Hematopoietic multipotent progenitor cell (in vitro differentiated cells): ENCODE measurements around the gene TAPBP. TPM values are rescaled to one million over a fixed set of nuclear protein-coding genes. Genes with fewer than 3 reads are reported as not detected.
A peak's percentile ranks its signal among the peaks of the same experiment; 100 is the strongest.
"Not testable (repeated sequence)": the region's sequence is repeated elsewhere in the genome, so short reads cannot be mapped to it uniquely, and the experiment has no call there.

Source experiments
- DNase-seq, 3 donors: peaks; one replicate each; pipeline ENCODE4 v3.0.0-alpha.2; 2011 to 2015; ENCODE audit warnings: low read depth in 2 of 3, low spot score in 2 of 3
- total RNA-seq: library from RNA; depleted of rRNA; stranded (reverse); fragments of >200 nt; gene quantifications from one replicate; pipeline ENCODE4 v1.2.3, GENCODE V29; 2012

TAPBP gene
- 323 TPM for total RNA-seq

DNA sequence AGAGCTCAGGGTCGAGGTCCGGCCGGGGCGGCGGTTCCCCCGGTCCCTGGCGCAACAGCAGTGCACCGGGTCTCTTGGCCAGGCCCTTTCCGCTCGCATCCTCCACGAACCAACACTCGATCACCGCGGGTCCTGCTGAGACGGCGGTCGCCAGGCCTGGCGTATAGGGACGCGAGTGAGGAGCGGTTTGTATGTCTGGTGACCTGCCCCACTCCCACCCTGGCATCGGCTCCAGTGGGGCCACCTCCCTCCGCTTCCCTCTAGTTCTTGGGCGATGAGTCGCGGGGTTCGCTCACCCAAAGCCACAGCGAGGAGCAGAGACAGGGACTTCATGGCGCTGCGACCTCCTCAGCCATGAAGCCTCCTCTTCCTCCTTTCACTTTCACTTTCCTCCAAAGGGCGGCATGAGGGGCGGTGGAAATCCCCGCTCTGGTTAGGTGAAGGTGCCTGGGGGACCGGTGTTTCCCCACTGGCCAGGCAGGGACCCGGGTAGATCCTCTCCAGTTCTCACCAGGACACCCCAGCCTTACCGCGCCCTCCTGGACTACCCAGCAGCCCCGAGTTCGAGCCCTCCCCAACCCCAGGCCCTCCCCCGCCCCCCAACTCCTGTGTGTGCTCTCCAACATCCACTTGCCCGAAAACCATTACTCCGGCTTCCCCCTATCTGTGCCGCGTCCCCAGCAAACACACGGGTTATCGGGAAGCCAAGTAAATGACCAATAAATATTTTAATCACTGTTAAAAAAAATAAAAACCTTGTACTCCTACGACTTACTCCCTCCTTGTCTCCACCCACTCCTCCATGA, at the start of gene TAPBP:
Gene TAPBP (minus strand): TSS at position 370 of the 806 bp plus-strand sequence. CDS start 37 bp downstream, at position 333.
- DNase-seq = peak; percentile 72 to 91 (median 88)

DNA sequence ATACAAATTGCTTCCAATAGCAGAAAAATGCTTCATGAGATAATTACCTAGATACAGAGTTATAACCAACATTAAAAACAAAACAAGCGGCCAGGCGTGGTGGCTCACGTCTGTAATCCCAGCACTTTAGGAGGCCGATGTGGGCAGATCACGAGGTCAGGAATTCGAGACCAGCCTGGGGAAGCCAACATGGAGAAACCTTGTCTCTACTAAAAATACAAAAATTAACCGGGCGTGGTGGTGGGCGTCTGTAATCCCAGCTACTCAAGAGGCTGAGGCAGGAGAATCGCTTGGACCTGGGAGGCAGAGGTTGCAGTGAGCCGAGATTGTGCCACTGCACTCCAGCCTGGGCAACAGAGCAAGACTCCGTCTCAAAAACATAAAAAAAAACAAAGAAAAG, 49.6 kb upstream of the TAPBP start:
- DNase-seq = not testable (repeated sequence)

DNA sequence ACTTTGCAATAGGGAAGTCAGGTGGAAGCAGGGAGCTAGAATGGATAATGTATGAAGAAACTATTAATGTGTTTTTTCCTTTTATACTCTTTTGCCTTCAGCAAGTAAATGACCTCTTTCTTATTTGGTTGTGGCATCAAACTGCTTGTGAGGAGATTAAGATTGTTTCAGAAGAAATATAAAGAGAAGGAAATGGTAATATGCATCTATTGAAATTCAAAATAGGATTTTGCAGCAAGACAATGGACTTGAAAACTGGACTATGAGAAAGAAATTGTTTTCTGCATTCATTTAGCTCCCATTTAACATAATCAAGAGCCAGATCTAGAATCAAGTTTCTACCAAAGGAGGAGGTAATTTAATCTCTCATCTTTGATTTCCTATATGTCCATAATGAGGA, 45.5 kb upstream of the TAPBP start:
- no peak for DNase-seq

DNA sequence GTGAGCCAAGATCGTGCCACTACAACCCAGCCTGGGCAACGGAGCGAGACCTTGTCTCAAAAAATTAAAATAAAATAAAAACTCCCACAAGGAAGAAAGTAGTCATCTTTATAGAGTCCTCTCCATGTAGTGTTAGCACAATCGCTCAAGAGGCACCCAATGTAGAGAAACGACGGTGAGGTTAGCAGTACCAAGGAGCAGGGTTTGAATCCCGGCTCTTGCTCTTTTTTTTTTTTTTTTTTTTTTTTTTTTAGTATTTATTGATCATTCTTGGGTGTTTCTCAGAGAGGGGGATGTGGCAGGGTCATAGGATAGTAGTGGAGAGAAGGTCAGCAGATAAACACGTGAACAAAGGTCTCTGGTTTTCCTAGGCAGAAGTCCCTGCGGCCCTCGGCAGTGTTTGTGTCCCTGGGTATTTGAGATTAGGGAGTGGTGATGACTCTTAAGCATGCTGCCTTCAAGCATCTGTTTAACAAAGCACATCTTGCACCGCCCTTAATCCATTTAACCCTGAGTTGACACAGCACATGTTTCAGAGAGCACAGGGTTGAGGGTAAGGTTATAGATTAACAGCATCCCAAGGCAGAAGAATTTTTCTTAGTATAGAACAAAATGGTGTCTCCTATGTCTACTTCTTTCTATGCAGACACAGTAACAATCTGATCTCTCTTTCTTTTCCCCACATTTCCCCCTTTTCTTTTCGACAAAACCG, 43.4 kb upstream of the TAPBP start:
- DNase-seq = not testable (repeated sequence)

DNA sequence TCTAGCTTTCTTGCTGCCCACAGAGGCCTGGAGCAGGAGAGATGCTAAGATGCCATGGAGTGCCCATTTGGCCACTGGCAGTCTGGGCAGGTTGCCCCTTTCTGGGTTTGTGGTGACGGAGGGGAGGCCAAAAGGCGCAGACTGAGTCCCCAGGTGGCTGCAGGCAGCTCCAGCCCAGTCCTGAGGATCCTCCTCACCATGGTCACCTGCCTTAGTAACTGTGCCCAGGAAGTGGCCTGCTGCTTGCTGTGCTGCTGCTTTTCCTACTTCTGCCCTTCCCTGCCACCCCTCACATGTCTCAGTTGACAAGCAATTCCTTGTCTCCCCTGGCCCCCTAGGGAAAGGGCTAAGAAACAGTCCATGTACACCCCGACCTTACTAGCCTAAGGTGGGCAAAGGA, 42.4 kb upstream of the TAPBP start:
- no peak for DNase-seq

DNA sequence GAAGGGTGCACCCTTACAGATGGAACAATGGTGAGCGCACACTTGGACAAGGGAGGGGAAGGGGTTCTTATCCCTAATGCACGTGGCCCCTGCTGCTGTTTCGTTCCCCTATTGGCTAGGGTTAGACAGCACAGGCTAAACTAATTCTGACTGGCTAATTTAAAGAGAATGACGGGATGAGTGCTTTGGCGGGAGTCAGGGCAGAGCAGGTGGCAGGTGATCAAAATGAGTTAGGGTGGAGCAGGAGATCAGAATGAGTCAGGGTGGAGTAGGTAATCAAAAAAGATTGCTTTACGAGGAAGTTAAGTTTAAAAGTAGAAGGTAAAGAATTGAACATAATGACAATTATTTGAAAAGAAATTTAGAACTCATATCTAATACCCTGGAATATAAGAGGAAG, 42.0 kb upstream of the TAPBP start:
- not testable (repeated sequence) for DNase-seq

DNA sequence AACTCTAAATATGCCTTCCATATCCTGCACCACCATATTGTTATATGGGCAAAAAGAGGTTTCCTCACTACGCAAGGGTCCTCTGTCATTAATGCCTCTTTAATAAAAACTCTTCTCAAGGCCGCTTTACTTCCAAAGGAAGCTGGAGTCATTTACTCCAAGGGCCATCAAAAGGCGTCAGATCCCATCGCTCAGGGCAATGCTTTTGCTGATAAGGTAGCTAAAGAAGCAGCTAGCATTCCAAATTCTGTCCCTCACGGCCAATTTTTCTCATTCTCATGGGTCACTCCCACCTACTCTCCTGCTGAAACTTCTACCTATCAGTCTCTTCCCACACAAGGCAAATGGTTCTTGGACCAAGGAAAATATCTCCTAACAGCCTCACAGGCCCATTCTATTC, 33.9 kb upstream of the TAPBP start:
- no peak for DNase-seq

DNA sequence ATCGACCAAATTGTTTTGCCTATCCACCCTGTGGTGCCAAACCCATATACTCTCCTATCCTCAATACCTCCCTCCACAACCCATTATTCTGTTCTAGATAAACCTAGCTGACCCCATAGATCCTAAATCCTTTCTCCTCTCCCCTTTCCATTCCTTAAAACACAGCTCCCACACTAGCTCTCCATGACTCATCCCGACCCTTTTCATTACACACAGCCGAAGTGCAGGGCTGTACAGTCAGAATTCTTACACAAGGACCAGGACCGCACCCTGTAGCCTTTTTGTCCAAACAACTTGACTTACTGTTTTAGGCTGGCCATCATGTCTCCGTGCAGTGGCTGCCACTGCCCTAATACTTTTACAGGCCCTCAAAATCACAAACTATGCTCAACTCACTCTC, 33.1 kb upstream of the TAPBP start:
- DNase-seq = not testable (repeated sequence)

DNA sequence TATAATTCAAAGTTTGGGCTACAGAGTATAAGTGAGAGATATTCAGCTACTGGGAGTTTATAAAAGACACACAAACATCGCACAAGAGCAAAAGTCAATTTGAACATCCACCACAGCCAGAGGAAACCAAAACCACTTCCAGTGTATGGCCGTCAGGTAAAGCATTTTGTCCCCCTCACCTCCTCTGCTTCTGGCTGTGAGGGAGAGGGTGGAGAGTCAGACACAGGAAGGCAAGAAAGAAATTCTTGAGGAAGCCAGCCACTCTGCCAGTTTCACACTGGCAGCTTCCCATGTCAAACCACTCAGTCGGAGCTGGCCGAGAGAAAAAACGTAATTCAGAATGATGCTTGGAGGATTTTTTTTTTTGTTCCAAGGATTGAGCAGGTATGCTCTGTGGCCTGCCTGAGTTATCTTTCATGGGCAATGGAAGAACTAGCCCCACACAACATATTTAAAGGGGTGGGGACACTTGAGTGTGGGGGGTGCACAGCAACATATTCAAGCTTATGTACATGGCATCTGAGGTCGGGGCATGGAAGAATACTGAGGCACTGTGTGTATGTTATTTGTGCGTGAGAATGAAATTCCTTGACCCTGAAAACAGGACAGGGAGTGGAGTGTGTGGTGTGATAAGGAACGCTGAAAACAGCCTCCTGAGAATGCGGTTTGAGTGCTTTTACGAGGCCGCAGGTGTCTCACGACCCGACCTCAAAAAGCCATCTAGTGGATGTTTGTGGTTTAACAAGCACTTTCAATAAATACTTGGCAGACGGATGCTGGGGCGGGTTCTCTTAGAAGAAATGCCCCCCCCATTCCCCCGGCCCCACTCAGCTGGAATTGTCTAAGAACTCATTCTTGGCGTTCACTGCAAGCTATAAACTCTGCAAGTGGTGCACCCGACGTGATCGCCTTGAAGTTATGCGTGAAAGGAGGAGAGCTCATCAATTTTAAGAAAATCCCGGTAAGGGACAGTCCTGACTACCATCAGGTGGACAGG, 31.1 kb upstream of the TAPBP start:
- DNase-seq = peak; percentile 56 to 91 (median 84)

DNA sequence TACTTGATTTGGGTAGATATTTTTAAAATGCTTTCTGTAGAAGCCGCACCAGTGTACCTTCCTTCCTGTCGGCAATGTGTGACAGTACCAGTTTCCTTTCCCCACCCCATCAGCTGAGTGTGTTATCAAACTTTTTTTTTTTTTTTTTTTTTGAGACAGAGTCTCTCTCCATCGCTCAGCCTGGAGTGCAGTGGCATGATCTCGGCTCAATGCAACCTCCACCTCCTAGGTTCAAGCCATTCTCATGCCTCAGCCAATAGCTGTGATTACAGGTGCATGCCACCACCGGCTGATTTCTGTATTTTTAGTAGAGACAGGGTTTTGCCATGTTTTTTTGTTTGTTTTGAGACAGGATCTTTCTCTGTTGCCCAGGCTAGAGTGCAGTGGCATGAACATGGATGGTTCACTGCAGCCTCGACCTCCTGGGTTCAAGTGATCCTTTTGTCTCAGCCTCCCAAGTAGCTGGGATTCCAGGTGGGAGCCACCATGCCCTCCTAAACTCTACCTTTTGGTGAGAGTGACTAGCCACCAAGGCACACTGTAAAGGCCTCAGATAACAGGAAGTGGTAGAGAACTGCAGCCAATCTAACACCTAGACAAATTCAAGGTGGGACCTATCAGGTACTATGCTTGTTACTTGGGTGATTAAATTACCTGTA, 30.2 kb upstream of the TAPBP start:
- DNase-seq = peak; percentile 53 to 80 (median 53)

DNA sequence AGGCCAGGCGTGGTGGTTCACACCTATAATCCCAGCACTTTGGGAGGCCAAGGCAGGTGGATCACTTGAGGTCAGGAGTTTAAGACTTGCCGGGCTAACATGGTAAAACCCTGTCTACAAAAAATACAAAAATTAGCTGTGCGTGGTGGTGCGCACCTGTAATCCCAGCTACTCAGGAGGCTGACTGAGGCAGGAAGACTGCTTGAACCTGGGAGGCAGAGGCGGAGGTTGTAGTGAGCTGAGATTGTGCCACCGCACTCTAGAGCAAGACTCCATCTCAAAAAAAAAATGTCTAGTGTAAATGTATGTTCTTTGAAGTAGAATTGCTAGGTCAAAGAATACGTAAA, 29.7 kb upstream of the TAPBP start:
- DNase-seq = not testable (repeated sequence)

DNA sequence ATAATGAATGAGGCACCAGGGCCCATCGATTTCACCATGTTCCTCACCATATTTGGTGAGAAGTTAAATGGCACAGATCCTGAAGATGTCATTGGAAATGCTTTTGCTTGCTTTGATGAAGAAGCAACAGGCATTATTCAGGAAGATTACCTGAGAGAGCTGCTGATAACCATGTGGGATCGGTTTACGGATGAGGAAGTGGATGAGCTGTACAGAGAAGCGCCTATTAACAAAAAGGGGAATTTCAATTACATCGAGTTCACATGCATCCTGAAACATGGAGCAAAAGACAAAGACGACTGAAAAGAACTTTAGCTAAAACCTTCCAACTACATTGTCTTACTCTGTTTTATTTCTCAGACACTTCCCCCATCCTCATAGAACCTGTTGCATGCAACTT, 25.3 kb upstream of the TAPBP start:
- DNase-seq = no peak

DNA sequence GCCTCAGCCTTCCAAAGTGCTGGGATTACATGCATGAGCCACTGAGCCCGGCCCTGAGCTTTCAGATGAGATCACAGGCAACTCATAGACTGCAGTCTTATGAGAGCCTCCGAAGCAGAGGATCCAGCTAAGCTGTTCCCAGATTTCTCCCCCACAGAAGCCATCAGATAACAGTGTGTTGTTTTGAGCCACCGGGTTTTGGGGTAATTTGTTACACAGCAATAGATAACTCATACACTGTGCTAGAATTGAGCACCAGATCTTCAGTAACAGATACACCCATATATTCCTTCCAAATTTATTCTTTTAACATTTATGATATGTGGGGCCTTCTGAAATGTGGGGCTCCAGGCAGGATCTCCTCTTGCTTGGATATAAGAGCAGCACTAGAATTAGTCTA, 22.6 kb upstream of the TAPBP start:
- DNase-seq = no peak

DNA sequence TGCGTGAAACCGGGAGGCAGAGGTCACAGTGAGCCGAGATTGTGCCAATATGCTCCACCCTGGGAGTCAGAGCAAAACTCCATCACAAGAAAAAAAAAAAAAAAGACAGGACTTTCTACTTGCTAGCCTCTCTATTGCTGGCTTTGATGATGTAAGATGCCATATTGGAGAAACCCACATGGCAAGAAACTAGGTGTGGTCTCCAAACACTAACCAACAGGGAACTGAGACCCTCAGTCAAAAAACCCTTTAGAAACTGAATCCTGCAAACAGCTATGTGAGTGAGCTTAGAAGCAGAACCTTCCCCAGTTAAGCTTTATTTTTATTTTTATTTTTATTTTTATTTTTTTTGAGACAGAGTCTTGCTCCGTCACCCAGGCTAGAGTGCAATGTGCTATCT, 22.0 kb upstream of the TAPBP start:
- DNase-seq = no peak

DNA sequence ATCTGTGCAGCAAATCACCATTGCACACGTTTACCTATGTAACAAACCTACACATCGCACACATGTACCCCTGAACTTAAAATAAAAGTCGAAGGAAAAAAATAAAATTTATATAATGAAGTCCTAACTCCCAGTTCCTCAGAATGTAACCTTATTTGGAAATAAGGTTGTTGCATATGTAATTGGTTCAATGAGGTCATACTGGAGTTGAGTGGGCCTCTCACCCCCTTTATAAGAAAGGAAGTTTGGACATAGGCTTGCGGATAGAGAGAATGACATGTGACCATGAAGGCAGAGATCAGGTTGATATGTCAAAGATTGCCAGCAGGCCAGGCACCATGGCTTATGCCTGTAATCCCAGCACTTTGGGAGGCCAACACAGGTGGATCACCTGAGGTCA, 19.8 kb upstream of the TAPBP start:
- DNase-seq = no peak

DNA sequence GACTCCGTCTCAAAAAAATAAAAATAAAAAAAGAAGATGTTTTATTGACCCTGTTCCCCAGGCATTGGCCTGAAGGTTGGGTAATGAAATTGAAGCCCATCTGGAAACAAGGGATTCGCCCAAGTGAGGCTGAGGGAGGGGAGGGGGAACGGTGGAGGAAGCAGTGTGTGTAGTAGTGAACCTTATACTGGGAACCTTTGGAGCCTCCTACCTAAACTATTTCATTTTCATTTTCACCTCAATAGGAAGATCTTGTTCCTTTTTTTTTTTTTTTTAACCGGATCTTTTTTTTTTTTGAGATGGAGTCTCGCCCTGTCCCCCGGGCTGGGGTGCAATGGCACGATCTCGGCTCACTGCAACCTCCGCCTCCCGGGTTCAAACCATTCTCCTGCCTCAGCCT, 16.9 kb upstream of the TAPBP start:
- DNase-seq = no peak

DNA sequence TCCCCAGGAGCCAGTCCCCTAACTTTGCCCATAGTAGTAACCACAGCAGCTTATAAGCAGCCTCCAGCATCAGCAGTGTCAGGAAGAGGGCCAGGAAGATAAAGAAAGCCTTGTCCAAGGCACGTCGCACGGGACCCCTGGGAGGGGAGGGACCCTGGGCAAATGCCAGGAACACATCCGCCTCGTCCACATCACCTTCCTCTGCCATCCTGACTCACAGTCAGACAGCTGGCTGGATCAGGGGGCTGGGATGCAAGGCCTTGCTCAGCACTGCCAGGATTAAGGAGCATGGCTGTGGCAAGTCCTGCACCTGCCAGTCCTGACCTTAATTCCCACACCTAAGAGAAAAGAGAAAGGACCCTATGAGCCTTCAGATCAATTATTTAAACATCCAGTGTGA, 15.2 kb upstream of the TAPBP start:
- DNase-seq = no peak

DNA sequence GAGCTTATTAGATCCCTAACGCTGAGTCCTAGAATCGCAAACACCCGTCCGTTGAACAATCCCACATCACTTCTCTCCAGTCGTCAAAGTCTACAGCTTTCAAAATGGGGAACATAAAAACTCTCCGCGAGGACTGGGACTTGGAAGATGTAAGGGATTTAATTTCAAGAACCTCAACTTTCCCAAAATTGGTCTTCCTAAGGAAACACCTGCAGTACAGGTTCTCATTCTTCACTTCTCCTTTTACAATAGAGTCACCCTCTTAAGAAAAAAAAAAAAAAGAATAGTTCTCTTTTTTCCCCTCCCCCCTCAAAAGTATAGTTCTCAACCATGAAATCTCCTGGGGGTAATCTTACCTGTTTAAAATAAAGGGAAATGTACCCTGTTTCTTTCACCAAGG, 10.2 kb upstream of the TAPBP start:
- peak in 2 of 3 donors; percentile 48 to 58 for DNase-seq

DNA sequence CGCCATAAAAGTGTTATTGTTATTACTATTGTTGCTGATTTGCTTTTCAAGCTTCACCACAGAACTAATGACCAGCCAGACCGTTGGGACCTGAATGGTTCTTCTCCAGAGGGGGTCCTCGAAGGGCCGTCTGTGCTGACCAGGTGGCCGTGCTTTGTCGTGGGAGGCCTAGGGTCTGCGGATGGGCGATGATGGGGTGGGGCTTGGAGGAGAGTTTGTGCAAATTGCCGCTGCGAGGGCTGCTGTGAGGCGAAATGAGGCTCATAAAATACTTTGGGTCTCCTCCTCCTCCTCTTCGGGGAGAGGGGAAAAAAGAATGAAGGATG, 9.7 kb upstream of the TAPBP start:
- no peak for DNase-seq

DNA sequence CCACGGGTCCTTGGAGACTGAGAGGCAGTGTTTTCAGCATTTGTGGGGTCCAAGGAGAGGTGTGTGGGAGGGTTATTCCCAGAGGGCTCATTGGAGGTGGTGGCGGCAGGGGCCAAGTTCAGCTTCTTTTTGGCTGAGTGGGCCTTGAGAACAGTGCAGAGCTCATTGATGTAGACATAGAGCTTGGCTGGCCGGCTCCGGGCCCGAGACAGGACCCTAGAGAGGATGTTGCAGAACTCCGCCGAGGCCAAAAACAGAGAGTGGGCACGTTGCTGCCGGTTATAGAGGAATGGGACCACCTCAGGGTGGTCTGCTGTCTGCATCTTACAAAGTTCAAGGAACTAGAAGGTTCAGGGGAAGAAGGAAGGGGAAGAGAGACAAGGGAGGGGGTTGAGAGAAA, 7.3 kb upstream of the TAPBP start:
- DNase-seq = no peak
